ENCODE results near the gene SYNC. TPM values are rescaled to one million over a fixed set of nuclear protein-coding genes. Genes with fewer than 3 reads are reported as not detected.

SYNC gene
- total and polyA plus RNA-seq, 10 of the 15 experiments (the other 5 are each of a cell fraction or from before 2014, with no cell fraction given) = 0.04 to 0.12 (median 0.05) TPM; not detected in 7

- intact Hi-C loops (cut with micrococcal nuclease; ENCODE audit: unreplicated experiment) = no loop called here
- 39% methylated on average over 4 of the region's 4 CpGs for WGBS (ENCODE audit: insufficient coverage, insufficient replicate concordance, low lambda C conversion rate, missing lambda C conversion rate)
- Histone ChIP-seq H3K36me3 (ENCODE audit: control insufficient read depth in 2 of 2, insufficient read depth in 2 of 2, low read length in 1 of 2) (no peaks in the 10 kb centered on the region), H3K9me3 (replicated peaks; ENCODE audit: control insufficient read depth, insufficient read depth, low read length) (no peaks in the 10 kb centered on the region), H3K79me2 (ENCODE audit: control insufficient read depth, insufficient read depth, low read length) (no peaks in the 10 kb centered on the region), H4K20me1 (ENCODE audit: control insufficient read depth, insufficient read depth) (no peaks in the 10 kb centered on the region), H2AFZ (ENCODE audit: control insufficient read depth, low read depth, low read length) (no peak overlapping the region), H3K4me1 (ENCODE audit: control insufficient read depth, insufficient read depth, low read length) (no peaks in the 10 kb centered on the region), H3K4me2 (ENCODE audit: control insufficient read depth, insufficient read depth) (no peak overlapping the region), H3K9ac (ENCODE audit: control insufficient read depth, insufficient read depth, low read length) (no peak overlapping the region), H3K27ac (ENCODE audit: control insufficient read depth, insufficient read depth) (no peak overlapping the region), H3K4me3 (no peak overlapping the region), H3K27me3 (replicated peaks in 1 of 2; ENCODE audit: control insufficient read depth in 2 of 2, insufficient read depth in 2 of 2, low read length in 1 of 2) (peaks cover 5 to 11% of the 10 kb centered on the region in 2 experiments)
- no peak for FAIRE-seq
- DNase-seq (ENCODE audit: low read depth, low spot score) = no peak
- in situ Hi-C loops (cut with MboI) = no loop called here
- CTCF ChIA-PET = interaction anchor here (1.1 kb wide), 2 partner anchors 10 to 17 kb away, joined by 3 read pairs; no protein-coding TSS in a partner anchor
- BruUV-seq (replicated peaks) = no TSS peak
- RAD21 ChIA-PET (ENCODE audit: unreplicated experiment) = no interaction called here
- ATAC-seq = no peak
- SMC1A ChIA-PET (ENCODE audit: uncharacterized antibody, unreplicated experiment) = interaction anchor here (0.8 to 0.9 kb wide), 2 partner anchors 30 to 31 kb away, joined by 3 read pairs; no protein-coding TSS in a partner anchor
- POLR2A ChIA-PET = no interaction called here
- TF ChIP-seq MXI1 (IDR thresholded peaks at IDR 0.05; ENCODE audit: low read depth, low read length) (no peak), PAX5 (IDR thresholded peaks at IDR 0.05; ENCODE audit: borderline replicate concordance, low read depth, low read length) (no peak), CBFB (IDR thresholded peaks at IDR 0.05; ENCODE audit: low read depth) (no peak), KDM1A (IDR thresholded peaks at IDR 0.05; ENCODE audit: borderline replicate concordance) (no peak), SIX5 (IDR thresholded peaks at IDR 0.05; ENCODE audit: low read depth, low read length, severe bottlenecking) (no peak), SMAD5 (IDR thresholded peaks at IDR 0.05; ENCODE audit: low read depth) (no peak), BRCA1 (IDR thresholded peaks at IDR 0.05; ENCODE audit: low read depth, low read length) (no peak), GABPA (IDR thresholded peaks at IDR 0.05; ENCODE audit: low read depth) (no peak), CHD1 (IDR thresholded peaks at IDR 0.05; ENCODE audit: low read depth, low read length) (no peak), SMAD1 (IDR thresholded peaks at IDR 0.05; ENCODE audit: low read depth, partially characterized antibody) (no peak), BCL3 (IDR thresholded peaks at IDR 0.05; ENCODE audit: borderline replicate concordance, insufficient read depth, low read depth, low read length, poor library complexity, severe bottlenecking) (no peak), MEF2A (IDR thresholded peaks at IDR 0.05; ENCODE audit: insufficient read depth, low read depth, low read length) (no peak), STAT1 (conservative IDR thresholded peaks at IDR 0.05) (no peak), ZBTB40 (IDR thresholded peaks at IDR 0.05; ENCODE audit: borderline replicate concordance) (no peak), CBX5 (IDR thresholded peaks at IDR 0.05; ENCODE audit: low read depth) (no peak), JUND (IDR thresholded peaks at IDR 0.05; ENCODE audit: low read depth, low read length) (no peak), ZNF274 (IDR thresholded peaks at IDR 0.05; ENCODE audit: insufficient read depth, insufficient read length) (no peak), IKZF2 (IDR thresholded peaks at IDR 0.05) (no peak)
Measured at GRCh38 chr1:32742956-32743355, 40.4 kb upstream of the SYNC start.

Data from GM12878 (cell line).